ENCODE data around the gene DIP2A. TPM values are rescaled to one million over a fixed set of nuclear protein-coding genes. Genes with fewer than 3 reads are reported as not detected.

Gene DIP2A
- total RNA-seq, 1 donor from 2014 or later, result 57.2 TPM

- Mint-ChIP-seq H3K27ac (no peak overlapping the region), H3K9me3 (no peaks in the 10 kb centered on the region), H3K4me3 (no peak overlapping the region), H3K36me3 (peaks cover 33% of the 10 kb centered on the region), H3K27me3 (ENCODE audit: low read depth) (no peaks in the 10 kb centered on the region), H3K4me1 (no peaks in the 10 kb centered on the region)
- TF ChIP-seq CTCF (IDR thresholded peaks at IDR 0.05; ENCODE audit: unreplicated experiment), result no peak
- DNase-seq (ENCODE audit: low spot score in 2 of 2, unreplicated experiment in 2 of 2), result no peak
Observed at GRCh38 chr21:46559291-46559983, 100.7 kb downstream of the DIP2A start.

GRCh38 chr21:46560568-46561444 lies 102.1 kb downstream of the DIP2A start:
- no peak overlapping the region for H3K27ac Mint-ChIP-seq
- no peak for TF ChIP-seq CTCF (IDR thresholded peaks at IDR 0.05; ENCODE audit: unreplicated experiment)
- no peak overlapping the region for H3K4me3 Mint-ChIP-seq
- H3K4me1 Mint-ChIP-seq, result no peaks in the 10 kb centered on the region
- DNase-seq (ENCODE audit: low spot score in 2 of 2, unreplicated experiment in 2 of 2), result no peak
- no peaks in the 10 kb centered on the region for H3K9me3 Mint-ChIP-seq
- no peaks in the 10 kb centered on the region for H3K27me3 Mint-ChIP-seq (ENCODE audit: low read depth)
- peaks cover 34% of the 10 kb centered on the region for H3K36me3 Mint-ChIP-seq

GRCh38 chr21:46561445-46562090 lies 102.9 kb downstream of the DIP2A start:
- no peak for TF ChIP-seq CTCF (IDR thresholded peaks at IDR 0.05; ENCODE audit: unreplicated experiment)
- H3K4me1 Mint-ChIP-seq, result no peaks in the 10 kb centered on the region
- H3K36me3 Mint-ChIP-seq, result peaks cover 33% of the 10 kb centered on the region
- H3K9me3 Mint-ChIP-seq, result no peaks in the 10 kb centered on the region
- H3K27me3 Mint-ChIP-seq (ENCODE audit: low read depth), result no peaks in the 10 kb centered on the region
- H3K4me3 Mint-ChIP-seq, result no peak overlapping the region
- DNase-seq (ENCODE audit: low spot score in 2 of 2, unreplicated experiment in 2 of 2), result no peak
- no peak overlapping the region for H3K27ac Mint-ChIP-seq

GRCh38 chr21:46562472-46562871 lies 103.8 kb downstream of the DIP2A start:
- no peaks in the 10 kb centered on the region for H3K4me1 Mint-ChIP-seq
- TF ChIP-seq CTCF (IDR thresholded peaks at IDR 0.05; ENCODE audit: unreplicated experiment), result no peak
- H3K36me3 Mint-ChIP-seq, result peaks cover 38% of the 10 kb centered on the region
- no peak for DNase-seq (ENCODE audit: low spot score in 2 of 2, unreplicated experiment in 2 of 2)
- no peaks in the 10 kb centered on the region for H3K9me3 Mint-ChIP-seq
- H3K27me3 Mint-ChIP-seq (ENCODE audit: low read depth), result no peaks in the 10 kb centered on the region
- no peak overlapping the region for H3K4me3 Mint-ChIP-seq
- no peak overlapping the region for H3K27ac Mint-ChIP-seq

GRCh38 chr21:46562964-46563607 lies 104.4 kb downstream of the DIP2A start:
- Mint-ChIP-seq H3K27ac (no peak overlapping the region), H3K36me3 (peaks cover 43% of the 10 kb centered on the region), H3K9me3 (no peaks in the 10 kb centered on the region), H3K27me3 (ENCODE audit: low read depth) (no peaks in the 10 kb centered on the region), H3K4me1 (no peaks in the 10 kb centered on the region), H3K4me3 (no peak overlapping the region)
- DNase-seq (ENCODE audit: low spot score in 2 of 2, unreplicated experiment in 2 of 2), result no peak
- no peak for TF ChIP-seq CTCF (IDR thresholded peaks at IDR 0.05; ENCODE audit: unreplicated experiment)
